H1 (cell line): Measurements from ENCODE around the gene MYO9A. TPM values are rescaled to one million over a fixed set of nuclear protein-coding genes. Genes with fewer than 3 reads are reported as not detected.

ENCODE experiments used
- CTCF ChIA-PET: fragments of 300-600 bp; sonication (Branson Sonifier 250); formaldehyde crosslinking; loops from one replicate; lab custom pipeline; 2021; ENCODE audit not compliant: partially characterized antibody; lab: Charles Lee
- POLR2A ChIA-PET: fragments of 300-600 bp; sonication (Branson Sonifier 250); formaldehyde crosslinking; loops from one replicate; lab custom pipeline; 2021; ENCODE audit warnings: inconsistent platforms; ENCODE audit not compliant: partially characterized antibody; lab: Charles Lee
- DNase-seq, 2 experiments: peaks; one replicate each; pipeline versions ENCODE4 v3.0.0 to v3.0.0-alpha.2; 2010 to 2022; ENCODE audit warnings: low spot score in 2 of 2, low read depth in 1 of 2, mixed read lengths in 1 of 2
- FAIRE-seq: peaks from 2 replicates; lab custom pipeline; 2011; peaks lifted over from hg19 to GRCh38; lab: Jason Lieb, UNC
- H2AFZ ChIP-seq: 2 replicates; pipeline ENCODE4 v1.8.1; 2012; ENCODE audit warnings: low read length, inconsistent platforms
- H2AK5ac ChIP-seq: 2 replicates; pipeline ENCODE4 v1.6.1; 2013; ENCODE audit warnings: low read depth, low read length
- H2BK120ac ChIP-seq: replicated peaks from 2 replicates; pipeline ENCODE3; 2013; ENCODE audit warnings: low read depth, low read length, inconsistent platforms
- H2BK12ac ChIP-seq: 2 replicates; pipeline ENCODE4 v1.6.1; 2013; ENCODE audit warnings: low read depth, low read length
- H2BK15ac ChIP-seq: 2 replicates; pipeline ENCODE4 v1.6.1; 2013; ENCODE audit warnings: low read length
- H2BK20ac ChIP-seq: 2 replicates; pipeline ENCODE4 v1.6.1; 2013; ENCODE audit warnings: low read length
- H2BK5ac ChIP-seq: 2 replicates; pipeline ENCODE4 v1.6.1; 2013; ENCODE audit warnings: low read depth, low read length
- H3K14ac ChIP-seq: 2 replicates; pipeline ENCODE4 v1.6.1; 2013; ENCODE audit warnings: inconsistent platforms; ENCODE audit not compliant: insufficient read length
- H3K18ac ChIP-seq: 2 replicates; pipeline ENCODE4 v1.6.1; 2013; ENCODE audit warnings: low read length; ENCODE audit errors: extremely low read depth
- H3K23ac ChIP-seq: 2 replicates; pipeline ENCODE4 v1.6.1; 2013; ENCODE audit warnings: inconsistent platforms; ENCODE audit not compliant: insufficient read length
- H3K23me2 ChIP-seq: 2 replicates; pipeline ENCODE4 v1.6.1; 2013; ENCODE audit warnings: low read depth, low read length
- H3K27ac ChIP-seq: 2 replicates; pipeline ENCODE4 v1.6.1; 2011; ENCODE audit warnings: low read depth, low read length, inconsistent platforms
- H3K27me3 ChIP-seq, 4 experiments: replicated peaks in 1 of 4; 1 replicate in 1 of 4; 2 replicates in 3 of 4; pipeline versions ENCODE4 v1.6.1 to v1.8.1; 2011 to 2013; ENCODE audit warnings: low read length in 3 of 4, mild to moderate bottlenecking in 3 of 4, inconsistent platforms in 2 of 4, mixed read lengths in 2 of 4, moderate library complexity in 1 of 4; ENCODE audit not compliant: control insufficient read depth in 3 of 4, insufficient read depth in 3 of 4; ENCODE audit errors: extremely low read depth in 1 of 4
- H3K36me3 ChIP-seq, 4 experiments: 2 replicates each; pipeline versions ENCODE4 v1.6.1 to v1.8.1; 2011 to 2013; ENCODE audit warnings: mild to moderate bottlenecking in 4 of 4, low read length in 3 of 4, moderate library complexity in 2 of 4, control low read depth in 1 of 4, inconsistent platforms in 1 of 4; ENCODE audit not compliant: insufficient read depth in 4 of 4, control insufficient read depth in 2 of 4
- H3K4ac ChIP-seq: replicated peaks from 2 replicates; pipeline ENCODE3; 2013; ENCODE audit warnings: low read length, low read depth, mixed read lengths, inconsistent platforms; ENCODE audit not compliant: insufficient read length
- H3K4me1 ChIP-seq, 4 experiments: replicated peaks in 1 of 4; 1 replicate in 1 of 4; 2 replicates in 3 of 4; pipeline versions ENCODE4 v1.6.1 to v1.8.1; 2011 to 2013; ENCODE audit warnings: low read length in 3 of 4, inconsistent platforms in 2 of 4, mixed read lengths in 1 of 4; ENCODE audit not compliant: insufficient read depth in 4 of 4, control insufficient read depth in 3 of 4
- H3K4me2 ChIP-seq, 2 experiments: 2 replicates each; pipeline versions ENCODE4 v1.6.1 to v1.8.1; 2011 to 2013; ENCODE audit warnings: low read depth in 2 of 2, low read length in 2 of 2, control low read depth in 1 of 2, inconsistent platforms in 1 of 2, mild to moderate bottlenecking in 1 of 2; ENCODE audit not compliant: insufficient read depth in 1 of 2
- H3K4me3 ChIP-seq, 4 experiments: fragments of 200-600, 300-600 bp in 1 of 4; sonication (generic), shearing (Covaris generic), sonication (Bioruptor Twin) in 1 of 4; 2 replicates each; pipeline versions ENCODE4 v1.5.1 to v1.8.1; 2011 to 2016; ENCODE audit warnings: low read length in 4 of 4, low read depth in 3 of 4, control low read depth in 2 of 4, inconsistent platforms in 2 of 4, mild to moderate bottlenecking in 2 of 4, mixed read lengths in 1 of 4, moderate library complexity in 1 of 4; ENCODE audit not compliant: insufficient read depth in 2 of 4; ENCODE audit errors: extremely low read depth in 1 of 4
- H3K56ac ChIP-seq: replicated peaks from 2 replicates; pipeline ENCODE3; 2013; ENCODE audit warnings: low read depth, mild to moderate bottlenecking, mixed read lengths, low read length, inconsistent platforms; ENCODE audit not compliant: insufficient read length
- H3K79me1 ChIP-seq: 2 replicates; pipeline ENCODE4 v1.6.1; 2013; ENCODE audit warnings: low read depth, low read length, control low read depth
- H3K79me2 ChIP-seq, 2 experiments: 2 replicates each; pipeline versions ENCODE4 v1.6.1 to v1.8.1; 2012 to 2013; ENCODE audit warnings: low read length in 2 of 2, mild to moderate bottlenecking in 2 of 2, inconsistent platforms in 1 of 2; ENCODE audit not compliant: insufficient read depth in 2 of 2, control insufficient read depth in 1 of 2
- H3K9ac ChIP-seq, 4 experiments: replicated peaks in 1 of 4; 1 replicate in 1 of 4; 2 replicates in 3 of 4; pipeline versions ENCODE4 v1.6.1 to v1.8.1; 2011 to 2013; ENCODE audit warnings: low read depth in 3 of 4, low read length in 3 of 4, control low read depth in 2 of 4, mild to moderate bottlenecking in 2 of 4, moderate library complexity in 2 of 4, inconsistent platforms in 1 of 4; ENCODE audit errors: extremely low read depth in 1 of 4
- H3K9me3 ChIP-seq, 2 experiments: 2 replicates each; pipeline versions ENCODE4 v1.6.1 to v1.8.1; 2012 to 2013; ENCODE audit warnings: mild to moderate bottlenecking in 2 of 2, moderate library complexity in 2 of 2, control low read depth in 1 of 2, inconsistent platforms in 1 of 2, low read depth in 1 of 2, low read length in 1 of 2, mixed read lengths in 1 of 2; ENCODE audit not compliant: insufficient read depth in 2 of 2
- H4K20me1 ChIP-seq, 2 experiments: replicated peaks in 1 of 2; 2 replicates each; pipeline versions ENCODE3 to v1.8.1; 2011 to 2013; ENCODE audit warnings: inconsistent platforms in 2 of 2, low read length in 2 of 2, mild to moderate bottlenecking in 1 of 2; ENCODE audit not compliant: insufficient read depth in 2 of 2, control insufficient read depth in 1 of 2
- H4K5ac ChIP-seq: 2 replicates; pipeline ENCODE4 v1.6.1; 2013; ENCODE audit warnings: low read length, low read depth, mixed read lengths, inconsistent platforms; ENCODE audit not compliant: insufficient read length
- H4K8ac ChIP-seq: 2 replicates; pipeline ENCODE4 v1.8.0; 2013; ENCODE audit warnings: mild to moderate bottlenecking, moderate library complexity, low read length, inconsistent platforms; ENCODE audit not compliant: insufficient read depth; ENCODE audit errors: extremely low read depth
- H4K91ac ChIP-seq: replicated peaks from 2 replicates; pipeline ENCODE3; 2013; ENCODE audit warnings: low read length, mixed read lengths, inconsistent platforms; ENCODE audit not compliant: insufficient read length
- ASH2L ChIP-seq: fragments of 200-600, 300-600 bp; sonication (generic); IDR thresholded peaks from one replicate; pipeline ENCODE4 v1.7.1; 2017; ENCODE audit warnings: low read length
- CTBP2 ChIP-seq: IDR thresholded peaks from 2 replicates; pipeline ENCODE4 v1.7.0; 2011; ENCODE audit warnings: borderline replicate concordance, mild to moderate bottlenecking, moderate library complexity, mixed read lengths, low read length; ENCODE audit not compliant: insufficient read depth, insufficient read length
- GTF2F1 ChIP-seq: IDR thresholded peaks from 2 replicates; pipeline ENCODE4 v1.6.1; 2012; ENCODE audit warnings: low read depth, low read length, improper control_type of control experiment, borderline replicate concordance
- JUN ChIP-seq: IDR thresholded peaks from 2 replicates; pipeline ENCODE4 v1.6.1; 2011; ENCODE audit warnings: low read depth, mild to moderate bottlenecking, improper control_type of control experiment, low read length
- NANOG ChIP-seq: IDR thresholded peaks from 2 replicates; pipeline ENCODE4 v1.6.1; 2011; ENCODE audit warnings: low read length, low read depth, mild to moderate bottlenecking, inconsistent platforms; ENCODE audit not compliant: insufficient read depth, poor library complexity, severe bottlenecking
- POLR2A ChIP-seq, 2 experiments: IDR thresholded peaks; 1 replicate in 1 of 2; 2 replicates in 1 of 2; pipeline ENCODE4 v1.6.1; 2011; ENCODE audit warnings: low read depth in 2 of 2, low read length in 2 of 2, mild to moderate bottlenecking in 2 of 2; ENCODE audit errors: control extremely low read depth in 1 of 2
- POLR2AphosphoS5 ChIP-seq: IDR thresholded peaks from 2 replicates; pipeline ENCODE4 v1.6.1; 2011; ENCODE audit warnings: low read depth, low read length
- RBBP5 ChIP-seq: IDR thresholded peaks from 2 replicates; pipeline ENCODE4 v1.7.1; 2012; ENCODE audit warnings: low read depth, mild to moderate bottlenecking, inconsistent platforms, low read length, moderate library complexity, borderline replicate concordance
- SIRT6 ChIP-seq: IDR thresholded peaks from one replicate; pipeline ENCODE4 v1.7.1; 2012; ENCODE audit warnings: low read length, inconsistent platforms
- SIX5 ChIP-seq: IDR thresholded peaks from 2 replicates; pipeline ENCODE4 v1.6.1; 2011; ENCODE audit warnings: mild to moderate bottlenecking, low read depth, low read length
- TAF1 ChIP-seq: IDR thresholded peaks from 2 replicates; pipeline ENCODE4 v1.6.1; 2011; ENCODE audit warnings: mild to moderate bottlenecking, low read depth, low read length
- YY1 ChIP-seq: IDR thresholded peaks from 2 replicates; pipeline ENCODE4 v1.6.1; 2011; ENCODE audit warnings: low read depth, mild to moderate bottlenecking, low read length
- WGBS, 2 experiments: shearing (Covaris generic) in 1 of 2; methylation state at CpG; one replicate each; pipeline versions ENCODE4 v1.1.6 to v1.1.7; 2013 to 2015; ENCODE audit warnings: low lambda C conversion rate in 2 of 2, mixed read lengths in 2 of 2, inconsistent platforms in 1 of 2, low coverage in 1 of 2, missing lambda C conversion rate in 1 of 2; ENCODE audit not compliant: insufficient replicate concordance in 2 of 2, insufficient coverage in 1 of 2, insufficient read length in 1 of 2; ENCODE audit errors: extremely low coverage in 1 of 2, missing lambda C conversion rate in 1 of 2; 5-methylcytosine and 5-hydroxymethylcytosine counted together
- polyA plus RNA-seq, 7 experiments: library from polyadenylated mRNA; depleted of rRNA in 3 of 7; stranded (reverse) in 5 of 7; unstranded in 2 of 7; fragments of >200 nt in 5 of 7; fragments of 200-250 nt in 2 of 7; gene quantifications; 1 replicate in 5 of 7; 2 replicates in 1 of 7; 4 replicates in 1 of 7; pipeline versions ENCODE4 v1.2.1 to v1.2.3, GENCODE V29; 2011 to 2013; ENCODE audit warnings: missing spikeins in 2 of 7, mixed read lengths in 2 of 7
- total RNA-seq: library from RNA; stranded (reverse); fragmentation: NEBNext Ultra II Directional; extraction: Animal tissue kit (Norgen Biotek cat#: 25700); gene quantifications from 2 replicates; pipeline ENCODE4 v1.2.1, GENCODE V29; 2021
- TF ChIP-seq, protein P1 (sequence below): IDR thresholded peaks from 2 replicates; pipeline ENCODE4 v1.6.1; 2012; ENCODE audit warnings: inconsistent platforms

The MYO9A gene
- total and polyA plus RNA-seq, 2 of the 8 experiments (the other 6 are each of a cell fraction or from before 2014, with no cell fraction given) = 3.9 to 26.0 TPM

DNA sequence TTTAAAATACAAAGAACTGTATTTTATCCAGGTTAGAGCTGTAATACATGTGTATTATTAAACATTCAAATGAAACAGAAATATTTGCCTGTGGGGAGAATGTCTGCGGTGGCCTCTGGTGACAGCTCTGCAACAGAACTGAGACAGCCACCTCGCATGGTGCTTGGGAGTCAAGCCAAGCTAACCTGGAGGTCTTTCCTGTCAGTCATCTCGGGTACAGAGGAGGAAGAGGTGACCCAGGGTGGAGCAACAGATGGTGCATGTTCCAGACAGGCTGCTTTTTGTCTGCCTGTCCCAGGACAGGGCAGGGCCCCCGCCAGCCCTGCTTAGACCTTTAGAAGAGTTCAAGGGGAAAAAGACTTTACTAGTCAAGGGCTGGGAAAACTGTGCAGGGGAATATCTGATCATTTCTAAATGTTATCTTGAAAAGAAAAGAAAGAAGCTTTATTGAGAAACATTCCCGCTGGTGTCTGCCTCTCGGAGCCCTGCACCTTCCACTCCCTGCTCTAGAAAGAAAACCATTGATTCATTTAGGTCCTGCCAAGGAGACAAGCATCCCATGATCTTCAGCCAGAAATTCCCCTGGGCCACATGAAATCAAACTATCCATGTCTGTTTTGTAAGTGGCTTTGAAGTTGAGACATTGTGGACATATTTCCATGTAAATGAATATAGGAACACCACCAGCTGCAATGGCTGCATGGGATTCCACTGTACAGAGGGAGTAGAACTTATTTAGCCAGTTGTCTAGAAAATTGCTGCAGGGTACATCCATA lies 313.1 kb downstream of the MYO9A start:
- H3K56ac ChIP-seq = no peak overlapping the region
- no peaks in the 10 kb centered on the region for H3K79me2 ChIP-seq
- no peak overlapping the region for H3K27ac ChIP-seq
- no peak overlapping the region for H3K18ac ChIP-seq
- ChIA-PET POLR2A (no interaction called here), CTCF (interaction anchor here (0.6 to 5.6 kb wide), 9 partner anchors 13 to 351 kb away, joined by 3 to 67 read pairs (median 5); no protein-coding TSS in a partner anchor)
- peaks cover 12 to 27% (median 21%) of the 10 kb centered on the region in 4 experiments for H3K4me1 ChIP-seq
- H2AK5ac ChIP-seq = no peak overlapping the region
- peak overlapping the region; percentile 28; the same call in 1 of the 2 replicates for H2BK5ac ChIP-seq
- no peak overlapping the region for H2BK20ac ChIP-seq
- H3K27me3 ChIP-seq = no peaks in the 10 kb centered on the region
- H3K4me3 ChIP-seq = no peak overlapping the region
- no peak overlapping the region for H2BK120ac ChIP-seq
- H3K14ac ChIP-seq = no peak overlapping the region
- H4K5ac ChIP-seq = no peak overlapping the region
- 0 out of 2 replicates have a peak overlapping the region, but pooled peaks have one; percentile 46 for H2BK15ac ChIP-seq
- FAIRE-seq (no peak), DNase-seq (no peak)
- no peak overlapping the region for H4K91ac ChIP-seq
- no peaks in the 10 kb centered on the region for H3K36me3 ChIP-seq
- H3K9ac ChIP-seq = no peak overlapping the region
- no peaks in the 10 kb centered on the region for H3K79me1 ChIP-seq
- no peak overlapping the region for H4K8ac ChIP-seq
- no peaks in the 10 kb centered on the region for H3K9me3 ChIP-seq
- H2BK12ac ChIP-seq = no peak overlapping the region; the same call in 1 of the 2 replicates
- H3K23me2 ChIP-seq = peaks cover 4% of the 10 kb centered on the region; the same call in 1 of the 2 replicates
- no peak overlapping the region for H3K4ac ChIP-seq
- WGBS, 2 experiments = 96% methylated on average over 6 of the region's 6 CpGs; no CpG with 5 or more reads in 1 of the 2 experiments
- H4K20me1 ChIP-seq = no peaks in the 10 kb centered on the region
- no peak overlapping the region for H3K4me2 ChIP-seq
- H3K23ac ChIP-seq = no peak overlapping the region
- no peak overlapping the region for H2AFZ ChIP-seq
- no peak for TF ChIP-seq JUN
- TF ChIP-seq ASH2L = no peak
- no peak for TF ChIP-seq TAF1
- TF ChIP-seq SIX5 = no peak
- TF ChIP-seq CTBP2 = no peak
- TF ChIP-seq, protein P1, sequence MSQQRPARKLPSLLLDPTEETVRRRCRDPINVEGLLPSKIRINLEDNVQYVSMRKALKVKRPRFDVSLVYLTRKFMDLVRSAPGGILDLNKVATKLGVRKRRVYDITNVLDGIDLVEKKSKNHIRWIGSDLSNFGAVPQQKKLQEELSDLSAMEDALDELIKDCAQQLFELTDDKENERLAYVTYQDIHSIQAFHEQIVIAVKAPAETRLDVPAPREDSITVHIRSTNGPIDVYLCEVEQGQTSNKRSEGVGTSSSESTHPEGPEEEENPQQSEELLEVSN = no peak
- no peak for TF ChIP-seq POLR2A (IDR thresholded peaks at IDR 0.05; ENCODE audit: control extremely low read depth in 1 of 2, low read depth in 2 of 2, low read length in 2 of 2)
- TF ChIP-seq NANOG = no peak
- no peak for TF ChIP-seq YY1
- TF ChIP-seq SIRT6 = no peak
- no peak for TF ChIP-seq GTF2F1
- TF ChIP-seq POLR2AphosphoS5 = no peak
- TF ChIP-seq RBBP5 = no peak
